Stimulated activated effector memory CD8-positive, alpha-beta T cell treated with anti-CD3 and anti-CD28 coated beads, Interleukin-12 subunit alpha, Interleukin-12 subunit beta, amount 100 ng/mL, for 72 hours (primary cell): ENCODE results near the gene PLPP3.

Experiments used
- ATAC-seq: fragments of 150-1000 bp; cut with Tn5 transposase; 2 replicates; pipeline ENCODE4 v1.10.0; 2021
- DNase-seq, 2 donors: peaks; one replicate each; pipeline ENCODE4 v3.0.0; 2021 to 2022; ENCODE audit warnings: low spot score in 2 of 2
- H3K27ac Mint-ChIP-seq: one replicate; pipeline ENCODE4 v1.8.0; 2022; ENCODE audit warnings: mild to moderate bottlenecking, mixed read lengths
- H3K36me3 Mint-ChIP-seq: one replicate; pipeline ENCODE4 v1.8.0; 2022; ENCODE audit warnings: mild to moderate bottlenecking, mixed read lengths
- H3K4me1 Mint-ChIP-seq: one replicate; pipeline ENCODE4 v1.8.0; 2022; ENCODE audit warnings: mixed read lengths
- H3K4me3 Mint-ChIP-seq: one replicate; pipeline ENCODE4 v1.8.0; 2022; ENCODE audit warnings: mild to moderate bottlenecking, mixed read lengths
- H3K9me3 Mint-ChIP-seq: one replicate; pipeline ENCODE4 v1.8.0; 2022; ENCODE audit warnings: mixed read lengths

PLPP3 gene

DNA sequence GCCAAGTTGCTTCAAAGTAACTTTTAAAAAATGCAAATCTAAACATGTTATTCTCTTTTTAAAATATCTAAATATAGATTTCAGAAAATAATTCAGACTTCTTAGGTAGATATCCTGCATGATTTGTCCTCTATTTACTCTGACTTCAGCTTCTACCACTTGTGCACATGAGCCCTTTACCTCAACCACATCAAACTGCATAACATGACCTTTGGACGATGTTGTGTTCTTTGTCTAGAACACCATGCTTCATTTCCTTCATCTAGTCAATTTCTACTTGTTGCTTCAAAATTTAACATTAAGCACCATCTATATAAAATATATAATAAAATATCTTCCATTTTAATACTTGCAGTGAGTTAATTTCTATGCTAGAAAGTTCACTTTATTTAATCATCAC is 96.9 kb downstream of the PLPP3 start:
- H3K4me3 Mint-ChIP-seq: no peak overlapping the region
- H3K4me1 Mint-ChIP-seq: peaks cover 6% of the 10 kb centered on the region
- H3K36me3 Mint-ChIP-seq: no peaks in the 10 kb centered on the region
- ATAC-seq (no peak), DNase-seq (no peak)
- H3K27ac Mint-ChIP-seq: no peak overlapping the region
- H3K9me3 Mint-ChIP-seq: peaks cover 6% of the 10 kb centered on the region

DNA sequence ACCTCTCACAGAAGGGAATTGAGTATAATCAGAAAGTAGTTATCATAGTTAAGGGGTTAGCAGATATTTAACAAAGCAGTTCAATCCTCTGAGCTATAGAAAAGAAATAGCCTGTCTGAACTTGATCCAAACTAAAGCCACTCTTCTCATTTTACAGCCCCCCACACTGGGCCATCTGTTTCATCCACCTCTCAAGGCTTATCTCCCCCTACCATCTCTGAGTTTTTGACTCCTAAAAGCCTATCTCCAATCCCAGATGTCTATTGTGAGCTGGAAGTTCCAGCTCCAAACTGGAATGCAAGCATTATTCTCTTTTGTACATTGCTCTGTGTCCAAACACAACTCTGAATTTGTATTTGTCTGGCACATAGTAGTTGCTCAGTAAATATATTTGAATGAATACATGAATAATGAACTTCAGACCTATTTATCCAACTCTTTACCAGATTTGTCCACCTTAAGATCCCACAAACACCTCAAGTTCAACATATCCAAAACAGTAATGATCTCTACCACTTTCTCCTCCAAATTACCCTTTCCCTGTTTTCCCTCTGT is 98.1 kb downstream of the PLPP3 start:
- Mint-ChIP-seq H3K36me3 (no peaks in the 10 kb centered on the region), H3K27ac (no peak overlapping the region), H3K4me1 (peaks cover 6% of the 10 kb centered on the region), H3K4me3 (no peak overlapping the region), H3K9me3 (peaks cover 6% of the 10 kb centered on the region)
- ATAC-seq: no peak
- DNase-seq: no peak

DNA sequence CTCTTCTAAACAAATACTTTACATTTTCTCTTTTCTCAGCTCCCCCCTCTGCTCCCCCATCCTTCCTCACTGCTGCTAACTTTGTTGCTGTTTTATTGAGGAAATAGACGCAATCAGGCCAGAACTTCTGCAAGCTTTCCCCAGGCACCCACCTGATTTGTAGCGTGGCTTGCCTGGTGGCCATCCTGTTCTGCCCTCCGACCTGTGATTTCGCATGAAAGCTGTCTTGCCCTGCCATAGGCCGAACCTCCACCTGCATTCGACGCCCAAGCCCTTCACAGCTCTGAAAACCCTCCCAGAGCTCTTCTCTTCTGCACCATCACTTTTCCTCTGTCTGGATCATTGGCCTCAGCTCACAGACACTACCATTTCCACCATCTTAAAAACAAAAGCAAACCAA is 100.6 kb downstream of the PLPP3 start:
- Mint-ChIP-seq H3K4me3 (no peak overlapping the region), H3K36me3 (no peaks in the 10 kb centered on the region), H3K27ac (no peak overlapping the region), H3K9me3 (peaks cover 6% of the 10 kb centered on the region), H3K4me1 (peaks cover 6% of the 10 kb centered on the region)
- DNase-seq (no peak), ATAC-seq (no peak)

DNA sequence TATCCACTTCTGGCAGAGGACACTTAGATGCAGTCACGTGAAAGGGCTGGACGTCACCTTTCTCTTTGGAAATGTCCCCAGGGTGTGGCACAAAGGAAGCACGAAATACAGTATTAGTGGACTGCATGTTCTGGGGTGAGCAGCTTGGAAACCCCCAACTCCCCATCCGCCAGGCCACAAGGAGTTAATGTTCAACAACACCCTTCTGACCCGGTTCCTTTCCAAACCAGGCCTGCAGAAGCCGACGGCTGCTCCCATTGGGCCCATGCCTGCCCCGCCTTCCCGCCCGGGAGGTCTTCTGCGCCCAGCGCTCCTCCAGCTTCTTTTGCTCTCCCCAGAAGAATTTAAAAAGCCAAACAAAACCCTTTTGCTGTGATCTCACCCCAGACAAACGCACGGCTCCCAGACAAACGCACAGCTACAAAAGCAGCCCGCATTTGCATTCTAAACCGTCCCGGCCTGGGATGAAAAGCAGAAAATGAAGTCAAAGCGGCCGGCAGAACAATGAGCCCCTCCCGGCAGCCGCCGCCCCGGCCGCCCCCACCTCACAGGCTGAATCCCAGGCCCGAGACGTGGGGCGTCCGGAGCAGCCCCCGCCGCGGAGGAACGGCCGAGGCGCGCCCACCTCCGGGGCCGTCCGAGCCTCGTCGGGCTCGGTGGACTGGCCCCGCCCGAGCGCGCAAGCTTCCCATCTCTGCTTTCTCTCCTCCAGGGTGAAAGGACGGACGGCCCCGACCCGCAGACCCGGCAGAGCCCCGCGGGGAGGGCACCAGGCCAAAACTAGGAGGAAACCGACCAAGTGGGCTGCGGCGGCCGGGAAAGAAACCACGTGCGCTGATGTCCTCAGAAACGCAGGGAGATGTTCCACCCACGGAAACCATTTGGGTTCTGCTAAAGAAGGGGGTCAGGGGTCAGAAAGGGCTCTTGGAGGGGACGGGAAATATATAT is 101.9 kb downstream of the PLPP3 start:
- Mint-ChIP-seq H3K27ac (no peak overlapping the region), H3K36me3 (no peaks in the 10 kb centered on the region), H3K9me3 (peaks cover 6% of the 10 kb centered on the region), H3K4me3 (no peak overlapping the region), H3K4me1 (peaks cover 6% of the 10 kb centered on the region)
- no peak for ATAC-seq
- no peak for DNase-seq

DNA sequence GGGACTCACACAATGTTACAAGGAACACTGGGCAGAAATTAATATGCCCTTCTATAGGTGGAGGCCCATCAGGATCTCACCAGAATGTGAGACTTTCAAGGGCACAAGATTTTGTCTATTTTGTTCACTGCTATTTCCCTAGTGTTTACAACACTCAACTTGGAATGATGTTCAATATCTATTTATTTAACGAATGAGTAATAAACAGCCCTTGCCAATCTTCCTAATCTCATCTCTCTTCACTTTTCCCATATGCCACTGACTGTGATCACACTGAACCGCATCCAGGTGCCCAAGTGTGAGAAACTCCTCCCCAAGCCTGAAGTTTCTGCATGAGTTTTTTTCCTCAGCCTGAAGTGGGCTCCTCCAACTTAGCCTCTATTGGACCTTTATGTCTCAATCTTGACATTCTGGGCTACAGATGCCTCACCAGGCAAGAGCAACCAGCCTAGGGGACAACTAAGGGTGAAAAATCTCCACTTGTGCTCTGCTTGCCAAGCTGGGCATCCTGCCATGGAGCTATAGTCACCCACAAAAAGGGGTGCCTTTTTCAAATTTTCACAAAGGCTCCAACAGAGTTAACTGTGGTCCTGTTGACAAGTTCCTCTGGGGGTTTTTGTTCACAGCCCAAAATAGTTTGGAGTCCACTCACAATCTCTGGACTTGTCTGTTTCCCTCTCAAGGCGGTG is 105.6 kb downstream of the PLPP3 start:
- no peak for DNase-seq
- no peak overlapping the region for H3K27ac Mint-ChIP-seq
- no peaks in the 10 kb centered on the region for H3K36me3 Mint-ChIP-seq
- no peak overlapping the region for H3K4me3 Mint-ChIP-seq
- no peak for ATAC-seq
- peaks cover 2% of the 10 kb centered on the region for H3K4me1 Mint-ChIP-seq
- H3K9me3 Mint-ChIP-seq: peaks cover 8% of the 10 kb centered on the region

DNA sequence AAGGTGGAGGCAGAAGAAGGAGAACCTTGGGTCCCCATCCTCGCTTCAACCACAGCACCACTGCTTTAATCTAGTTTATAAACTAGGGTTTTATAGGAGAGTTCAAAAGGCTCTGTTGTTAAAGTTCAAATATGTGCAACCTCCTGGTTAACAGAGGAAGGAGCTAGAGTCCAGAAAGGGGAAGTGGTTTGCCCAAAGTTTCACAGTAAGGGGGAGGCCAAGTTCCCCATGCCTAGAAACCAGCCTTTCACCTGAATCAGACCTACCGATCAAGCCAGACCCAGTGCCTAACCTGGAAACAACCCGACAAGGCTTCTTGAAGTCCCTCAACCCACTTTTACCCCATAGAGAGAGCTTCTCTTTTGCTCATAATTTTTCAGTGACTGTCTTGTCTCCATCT is 106.5 kb downstream of the PLPP3 start:
- no peak for DNase-seq
- Mint-ChIP-seq H3K4me1 (no peaks in the 10 kb centered on the region), H3K9me3 (peaks cover 5% of the 10 kb centered on the region), H3K27ac (no peak overlapping the region), H3K4me3 (no peak overlapping the region), H3K36me3 (no peaks in the 10 kb centered on the region)
- no peak for ATAC-seq

DNA sequence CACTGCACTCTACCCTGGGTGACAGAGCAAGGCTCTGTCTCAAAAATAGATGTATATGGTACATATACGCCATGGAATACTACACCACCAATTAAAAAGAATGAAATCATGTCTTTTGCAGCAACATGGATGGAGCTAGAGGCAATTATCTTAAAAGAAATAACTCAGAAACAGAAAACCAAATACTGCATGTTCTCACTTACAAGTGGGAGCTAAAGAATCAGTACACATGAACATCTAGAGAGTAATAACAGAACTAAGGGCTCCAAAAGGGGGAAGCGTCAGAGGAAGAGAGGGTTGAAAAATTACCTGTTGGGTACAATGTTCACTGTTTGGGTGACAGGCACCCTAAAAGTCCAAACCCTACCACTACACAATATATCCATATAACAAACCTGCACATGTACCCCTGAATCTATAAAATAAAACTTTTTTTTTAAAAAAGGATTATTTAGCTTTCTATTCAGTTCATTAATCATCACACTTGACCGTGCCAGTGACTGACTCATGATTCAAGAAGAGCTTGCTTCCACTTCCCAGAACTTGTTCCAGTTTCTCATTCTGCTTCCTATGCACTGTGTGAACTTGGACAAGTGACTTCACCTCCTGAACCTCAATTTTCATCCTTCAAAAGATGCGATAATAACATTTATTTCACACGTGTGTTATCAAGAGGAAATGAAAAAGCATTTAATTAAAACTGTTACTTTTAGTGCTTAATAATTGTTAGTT is 109.6 kb downstream of the PLPP3 start:
- H3K9me3 Mint-ChIP-seq: peaks cover 5% of the 10 kb centered on the region
- H3K4me1 Mint-ChIP-seq: no peaks in the 10 kb centered on the region
- no peak overlapping the region for H3K27ac Mint-ChIP-seq
- no peaks in the 10 kb centered on the region for H3K36me3 Mint-ChIP-seq
- H3K4me3 Mint-ChIP-seq: no peak overlapping the region
- ATAC-seq: no peak
- DNase-seq: no peak

DNA sequence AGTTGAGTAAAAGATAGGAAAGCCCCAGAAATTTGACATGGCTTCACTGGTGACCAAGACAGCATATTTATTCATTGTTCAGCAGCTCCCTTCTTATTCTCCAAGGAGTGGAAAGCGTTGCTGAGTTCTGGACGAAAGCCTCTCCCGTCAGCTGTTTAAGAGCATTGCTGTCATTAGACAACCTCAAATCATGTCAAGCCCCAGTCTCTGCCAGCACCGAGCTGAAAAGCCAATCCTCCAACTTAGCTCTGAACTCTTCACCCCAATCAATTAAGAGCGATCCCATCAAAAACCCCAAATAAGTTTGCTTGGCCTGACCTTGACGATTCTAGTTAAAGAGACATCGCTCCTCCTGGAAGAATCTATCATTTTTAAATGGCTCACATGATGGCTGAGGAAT is 110.8 kb downstream of the PLPP3 start:
- Mint-ChIP-seq H3K36me3 (no peaks in the 10 kb centered on the region), H3K27ac (no peak overlapping the region), H3K4me1 (no peaks in the 10 kb centered on the region), H3K9me3 (peaks cover 5% of the 10 kb centered on the region), H3K4me3 (no peak overlapping the region)
- DNase-seq (no peak), ATAC-seq (no peak)

DNA sequence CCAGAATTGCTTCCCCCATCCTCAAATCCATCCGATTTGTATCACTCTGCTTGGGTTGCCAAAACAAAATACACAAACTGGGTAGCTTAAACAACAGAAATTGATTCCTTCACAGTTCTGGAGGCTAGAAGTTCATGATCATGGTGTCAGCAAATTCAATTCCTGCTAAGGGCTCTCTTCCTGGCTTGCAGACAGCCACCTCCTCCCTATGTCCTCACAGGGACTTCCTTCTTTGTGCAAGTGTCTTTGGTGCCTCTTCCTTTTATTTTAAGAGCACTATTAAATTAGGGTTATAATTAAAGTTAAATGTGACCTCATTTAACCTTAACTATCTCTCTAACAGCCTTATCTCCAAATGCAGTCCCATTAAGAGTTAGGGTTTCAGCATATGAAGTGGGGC is 112.8 kb downstream of the PLPP3 start:
- Mint-ChIP-seq H3K9me3 (peaks cover 5% of the 10 kb centered on the region), H3K4me1 (no peaks in the 10 kb centered on the region), H3K4me3 (no peak overlapping the region), H3K27ac (no peak overlapping the region), H3K36me3 (no peaks in the 10 kb centered on the region)
- DNase-seq (no peak), ATAC-seq (no peak)

DNA sequence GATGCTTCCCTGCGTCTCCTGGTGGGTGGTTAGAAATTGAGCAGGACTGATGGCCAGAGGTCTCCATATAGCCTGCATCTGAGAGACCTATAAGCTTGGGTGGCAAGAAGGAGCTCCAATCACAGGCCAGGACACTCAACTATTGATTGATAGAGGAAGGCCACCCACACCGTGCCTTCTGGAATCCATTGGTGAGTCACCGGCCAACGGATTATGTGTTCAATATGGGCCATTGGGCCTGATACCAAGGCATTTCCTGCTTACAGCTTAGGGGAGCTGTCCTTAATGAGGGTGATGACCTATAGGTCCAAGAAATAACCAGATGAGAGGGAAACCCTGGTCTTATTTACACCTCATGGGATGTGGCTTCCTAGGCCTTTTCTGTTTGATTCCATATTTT is 115.1 kb downstream of the PLPP3 start:
- no peak overlapping the region for H3K4me3 Mint-ChIP-seq
- ATAC-seq (no peak), DNase-seq (no peak)
- H3K4me1 Mint-ChIP-seq: no peaks in the 10 kb centered on the region
- H3K36me3 Mint-ChIP-seq: no peaks in the 10 kb centered on the region
- no peaks in the 10 kb centered on the region for H3K9me3 Mint-ChIP-seq
- no peak overlapping the region for H3K27ac Mint-ChIP-seq

DNA sequence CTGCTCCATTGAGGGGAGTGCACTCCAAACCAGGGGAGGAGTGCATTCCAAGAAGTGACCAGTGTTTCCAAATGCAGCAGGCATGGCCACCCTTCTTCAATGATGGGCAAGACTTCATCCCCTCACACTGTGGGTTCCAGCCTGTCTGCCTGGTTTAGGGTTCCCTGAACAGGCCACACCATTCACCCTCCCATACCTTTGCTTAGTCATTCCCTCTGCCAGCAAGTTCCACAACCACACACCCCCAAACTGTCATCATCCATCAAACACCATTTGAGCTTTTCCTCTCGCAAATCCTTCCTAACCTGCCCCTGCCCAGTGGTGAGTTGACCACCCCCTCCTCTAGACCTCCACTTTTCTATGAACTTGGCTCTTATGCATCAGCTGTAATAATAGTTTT is 116.0 kb downstream of the PLPP3 start:
- H3K4me1 Mint-ChIP-seq: no peaks in the 10 kb centered on the region
- H3K27ac Mint-ChIP-seq: no peak overlapping the region
- no peak overlapping the region for H3K4me3 Mint-ChIP-seq
- DNase-seq: no peak
- no peak for ATAC-seq
- no peaks in the 10 kb centered on the region for H3K9me3 Mint-ChIP-seq
- no peaks in the 10 kb centered on the region for H3K36me3 Mint-ChIP-seq

DNA sequence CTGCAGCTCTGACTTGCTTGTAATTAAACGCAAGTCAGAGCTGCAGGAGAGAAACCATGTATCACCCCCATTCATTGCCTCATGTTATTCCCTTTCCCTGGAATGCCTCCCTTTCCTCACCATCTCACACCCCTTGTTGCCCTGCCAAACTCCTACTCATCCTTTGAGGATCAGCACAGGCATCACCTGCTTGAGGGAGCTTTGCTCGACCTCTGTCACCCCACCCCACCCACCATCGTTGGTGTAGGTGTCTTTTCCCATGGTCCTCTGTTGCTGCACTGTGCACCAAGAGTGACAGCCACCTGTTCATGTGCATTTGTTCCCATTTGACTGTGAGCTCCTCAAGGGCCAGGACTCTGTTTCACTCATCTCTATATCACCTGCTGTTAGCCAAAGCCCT is 117.2 kb downstream of the PLPP3 start:
- no peak overlapping the region for H3K4me3 Mint-ChIP-seq
- H3K9me3 Mint-ChIP-seq: no peaks in the 10 kb centered on the region
- ATAC-seq: no peak
- no peak overlapping the region for H3K27ac Mint-ChIP-seq
- H3K36me3 Mint-ChIP-seq: no peaks in the 10 kb centered on the region
- no peaks in the 10 kb centered on the region for H3K4me1 Mint-ChIP-seq
- no peak for DNase-seq

DNA sequence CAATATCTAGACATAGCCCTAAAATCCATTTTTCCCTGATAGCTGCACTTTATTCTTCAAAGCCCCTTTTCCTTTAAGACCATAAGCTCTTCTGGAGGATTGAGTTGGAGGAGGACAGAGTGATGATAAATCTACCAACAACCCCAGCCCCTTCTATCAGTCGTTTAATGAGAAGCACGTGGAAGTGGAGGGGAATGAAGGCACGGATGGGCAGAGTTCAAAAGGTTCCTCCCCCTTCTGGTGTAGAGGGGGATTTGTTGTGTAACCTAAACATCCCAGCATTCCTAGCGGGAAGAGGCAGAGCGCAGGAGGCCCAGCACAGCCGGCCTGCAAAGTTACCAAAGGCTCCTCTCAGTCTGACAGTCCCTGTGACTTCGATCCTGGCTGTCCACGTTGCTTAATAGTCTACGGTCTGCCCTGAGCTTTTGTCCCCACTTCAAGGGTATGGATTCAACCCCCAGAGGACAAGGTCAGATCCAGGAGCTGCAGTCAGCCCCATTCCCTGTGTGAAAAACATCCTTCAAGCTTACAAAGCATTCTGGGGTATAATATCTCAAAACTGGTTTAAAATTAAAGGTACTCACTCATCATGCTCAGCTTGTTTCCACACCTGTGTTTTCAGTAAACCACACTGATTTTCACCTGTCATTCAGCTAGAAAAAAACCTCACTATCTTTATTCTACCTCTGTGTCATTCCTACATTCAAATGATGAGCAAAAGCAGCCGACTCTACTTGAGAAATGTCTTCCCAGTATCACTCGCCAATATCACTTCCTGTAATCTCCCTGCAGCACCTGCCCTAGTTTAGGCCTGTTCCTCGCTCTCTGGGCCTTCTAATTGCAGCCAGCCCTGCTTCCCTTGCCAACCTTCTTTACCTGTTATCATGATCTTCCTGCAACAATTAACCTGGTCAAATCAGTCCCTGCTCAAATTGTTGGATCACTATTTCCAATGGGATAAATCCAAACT is 117.9 kb downstream of the PLPP3 start:
- ATAC-seq (no peak), DNase-seq (no peak)
- Mint-ChIP-seq H3K4me3 (no peak overlapping the region), H3K4me1 (no peaks in the 10 kb centered on the region), H3K27ac (no peak overlapping the region), H3K36me3 (no peaks in the 10 kb centered on the region), H3K9me3 (no peaks in the 10 kb centered on the region)

DNA sequence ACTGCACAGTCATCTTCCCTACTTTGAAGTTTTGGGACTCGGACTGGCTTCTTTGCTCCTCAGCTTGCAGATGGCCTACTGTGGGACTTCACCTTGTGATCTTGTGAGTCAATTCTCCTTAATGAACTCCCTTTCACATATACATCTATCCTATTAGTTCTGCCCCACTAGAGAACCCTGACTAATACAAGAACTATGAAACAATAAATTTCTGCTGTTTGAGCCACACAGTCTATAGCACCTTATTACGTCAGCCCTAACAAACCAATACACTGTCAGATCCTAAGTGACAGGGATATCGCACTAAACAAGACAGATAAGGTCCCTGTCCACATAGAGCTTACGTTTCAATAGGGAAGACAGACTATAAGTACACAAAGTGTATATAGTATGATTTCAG is 120.1 kb downstream of the PLPP3 start:
- Mint-ChIP-seq H3K4me3 (no peak overlapping the region), H3K27ac (no peak overlapping the region), H3K4me1 (no peaks in the 10 kb centered on the region), H3K9me3 (no peaks in the 10 kb centered on the region), H3K36me3 (no peaks in the 10 kb centered on the region)
- no peak for ATAC-seq
- no peak for DNase-seq
